Measurements from ENCODE around the gene ARHGEF35.
"Not testable (repeated sequence)": the region's sequence is repeated elsewhere in the genome, so short reads cannot be mapped to it uniquely, and the experiment has no call there.

DNA sequence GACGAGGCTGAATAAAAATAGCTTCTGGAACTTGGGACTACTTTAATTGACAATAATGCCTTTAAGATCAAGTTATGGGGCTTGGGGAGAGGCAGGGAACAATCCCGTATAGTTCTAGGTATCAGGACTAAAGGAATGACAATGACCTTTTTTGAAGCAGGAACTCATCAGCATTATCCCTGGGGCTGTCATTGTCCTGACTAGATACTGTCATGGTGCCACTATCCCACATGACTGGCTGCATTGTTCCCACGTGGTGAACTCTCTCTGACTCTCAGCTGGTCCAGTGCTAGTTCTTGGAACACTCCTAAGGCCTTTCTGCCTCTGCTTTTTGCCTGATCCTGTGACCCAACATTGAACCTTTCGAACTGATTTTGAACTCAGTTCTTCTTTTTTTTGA, 3.3 kb upstream of the ARHGEF35 start:
- TF ChIP-seq FOXK1 (CRISPR knock-in tag; IDR thresholded peaks at IDR 0.05; ENCODE audit: borderline replicate concordance, low read depth); NFE2 (CRISPR knock-in tag; IDR thresholded peaks at IDR 0.05): not testable (repeated sequence)
- TF ChIP-seq, protein P1, sequence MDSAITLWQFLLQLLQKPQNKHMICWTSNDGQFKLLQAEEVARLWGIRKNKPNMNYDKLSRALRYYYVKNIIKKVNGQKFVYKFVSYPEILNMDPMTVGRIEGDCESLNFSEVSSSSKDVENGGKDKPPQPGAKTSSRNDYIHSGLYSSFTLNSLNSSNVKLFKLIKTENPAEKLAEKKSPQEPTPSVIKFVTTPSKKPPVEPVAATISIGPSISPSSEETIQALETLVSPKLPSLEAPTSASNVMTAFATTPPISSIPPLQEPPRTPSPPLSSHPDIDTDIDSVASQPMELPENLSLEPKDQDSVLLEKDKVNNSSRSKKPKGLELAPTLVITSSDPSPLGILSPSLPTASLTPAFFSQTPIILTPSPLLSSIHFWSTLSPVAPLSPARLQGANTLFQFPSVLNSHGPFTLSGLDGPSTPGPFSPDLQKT (CRISPR knock-in tag; IDR thresholded peaks at IDR 0.05; ENCODE audit: borderline replicate concordance): not testable (repeated sequence)
